ENCODE measurements around the gene TRABD.
A peak's percentile ranks its signal among the peaks of the same experiment; 100 is the strongest.
"Not testable (repeated sequence)": the region's sequence is repeated elsewhere in the genome, so short reads cannot be mapped to it uniquely, and the experiment has no call there.

Gene TRABD

GRCh38 chr22:50189849-50190181 lies 4.1 kb downstream of the TRABD start:
- DNase-seq = no peak

DNA sequence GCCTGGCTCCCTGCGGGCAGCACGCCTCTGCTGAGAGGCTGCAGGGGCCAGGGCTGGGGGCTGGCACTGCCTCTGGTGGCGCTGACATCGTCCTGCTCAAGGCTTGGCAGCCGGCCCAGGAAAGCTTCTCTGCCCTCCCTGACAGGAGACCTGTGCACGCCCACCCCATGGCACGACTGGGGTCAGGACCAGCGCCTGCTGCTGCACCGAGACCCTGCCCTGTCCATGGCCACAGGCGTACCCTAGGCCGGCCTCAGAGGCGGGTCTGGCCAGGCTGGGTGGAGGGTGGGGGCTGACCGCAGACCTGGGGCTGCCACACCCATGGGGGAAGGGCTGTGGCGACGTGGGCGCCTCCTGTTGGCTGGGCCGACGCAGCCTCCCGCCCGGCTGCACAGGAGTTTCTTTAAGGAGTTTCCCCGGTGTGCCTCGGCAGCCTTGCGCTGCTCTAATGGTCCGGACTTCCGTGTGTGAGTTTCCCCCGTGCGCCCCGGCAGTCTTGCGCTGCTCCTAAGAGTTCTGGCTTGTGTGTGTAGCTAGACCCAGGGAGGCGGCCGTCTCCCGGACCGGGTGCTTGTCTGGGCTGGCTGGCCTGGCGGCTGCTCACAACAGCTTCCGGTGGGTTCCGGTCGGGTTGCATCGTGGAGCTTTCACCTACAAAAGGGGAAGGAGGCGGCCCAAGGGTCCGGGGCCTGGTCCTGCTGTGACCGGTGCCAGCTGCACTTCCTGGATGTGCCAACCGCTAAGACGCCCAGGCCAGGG lies 4.6 kb downstream of the TRABD start:
- DNase-seq = peak; percentile 77

GRCh38 chr22:50190941-50191741 lies 5.4 kb downstream of the TRABD start:
- DNase-seq = peak; percentile 60

DNA sequence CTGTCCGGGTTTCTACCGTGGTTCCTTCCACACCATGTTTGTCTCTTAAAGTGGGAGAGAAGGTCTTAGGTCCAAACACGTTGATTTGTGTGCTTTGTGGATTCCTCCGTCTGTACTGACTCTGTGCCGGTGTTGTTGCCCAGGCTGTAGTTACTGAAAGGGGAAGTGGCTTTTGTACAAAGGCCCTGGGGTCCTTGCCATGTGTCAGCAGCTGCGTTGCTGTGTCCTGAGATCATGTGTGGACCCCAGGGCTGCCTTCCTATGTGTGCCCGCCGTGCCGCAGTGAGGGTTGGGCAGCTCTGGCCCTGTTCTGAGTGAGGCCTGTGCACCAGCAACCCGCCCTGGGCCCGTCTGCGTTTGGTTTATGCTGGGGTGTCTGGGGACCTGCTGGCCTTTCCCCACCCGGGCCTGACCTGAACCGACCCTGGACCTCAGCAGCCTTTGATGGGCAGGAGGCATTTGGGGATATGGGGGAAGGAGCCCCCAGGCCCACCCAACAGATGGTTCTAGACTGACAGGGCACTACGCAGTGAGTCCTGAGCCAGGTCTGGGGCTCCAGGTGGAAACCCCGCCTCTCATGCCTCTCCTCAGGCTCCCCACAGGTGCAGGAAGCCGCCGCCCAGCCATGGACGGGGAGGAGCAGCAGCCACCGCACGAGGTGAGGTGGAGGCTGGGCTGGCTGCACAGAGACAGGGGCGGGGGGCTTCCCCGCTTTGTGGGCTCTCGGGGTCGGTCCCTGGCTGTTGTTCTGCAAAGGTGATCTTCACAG lies 6.9 kb downstream of the TRABD start:
- DNase-seq = no peak

DNA sequence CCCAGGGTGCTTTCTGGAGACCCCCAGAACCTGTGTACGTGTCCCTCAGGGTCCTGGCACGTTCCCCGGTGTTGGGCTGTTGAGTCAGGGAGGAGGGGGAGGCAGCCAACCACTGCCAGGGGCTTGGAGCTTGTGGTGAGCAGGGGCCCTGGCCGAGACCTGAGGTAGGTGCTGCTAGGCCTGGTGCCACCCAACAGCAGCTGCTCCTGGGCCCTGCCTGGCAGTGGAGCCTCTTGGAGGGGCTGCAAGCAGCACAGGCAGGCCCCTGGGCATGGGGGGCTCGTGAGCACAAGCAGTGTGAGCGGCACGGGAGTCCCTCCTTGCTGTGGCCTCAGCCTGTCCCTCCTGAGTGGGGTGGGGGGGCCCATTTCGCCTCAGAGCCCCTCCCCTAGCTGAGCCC lies 7.9 kb downstream of the TRABD start:
- DNase-seq = no peak

DNA sequence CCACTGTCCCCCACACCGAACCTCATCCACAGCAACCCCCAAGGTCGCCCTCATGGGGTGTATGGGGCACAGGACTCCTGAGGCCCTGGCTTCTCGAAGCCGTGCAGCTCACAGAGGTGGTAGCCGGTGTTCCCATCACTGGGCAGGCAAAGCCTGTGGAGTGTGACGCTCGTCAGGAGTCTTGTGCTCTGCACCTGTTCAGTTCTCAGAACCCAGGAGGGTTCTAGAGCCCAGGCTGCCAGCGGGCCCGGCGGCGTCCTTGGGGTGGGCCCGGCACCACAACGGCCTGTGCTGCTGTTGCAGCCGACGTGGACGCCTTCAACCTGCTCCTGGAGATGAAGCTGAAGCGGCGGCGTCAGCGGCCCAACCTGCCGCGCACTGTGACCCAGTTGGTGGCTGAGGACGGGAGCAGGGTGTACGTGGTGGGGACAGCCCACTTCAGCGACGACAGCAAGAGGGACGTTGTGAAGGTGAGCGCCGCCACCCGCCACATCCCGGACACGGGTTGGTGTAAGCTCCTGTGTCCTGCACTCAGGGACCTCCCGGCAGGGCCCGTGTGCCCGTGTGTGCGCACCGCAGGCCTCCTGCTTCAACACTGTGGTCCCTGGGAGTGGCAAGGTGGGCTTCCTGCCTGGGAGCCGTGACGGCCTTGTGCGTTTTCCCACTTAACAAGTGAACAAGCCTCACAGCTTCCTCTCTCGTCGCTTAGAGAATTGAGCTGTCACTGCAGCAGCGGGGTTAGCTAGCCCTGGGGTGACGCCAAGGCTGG lies 8.5 kb downstream of the TRABD start:
- no peak for DNase-seq

GRCh38 chr22:50196256-50196655 lies 10.5 kb downstream of the TRABD start:
- no peak for DNase-seq

DNA sequence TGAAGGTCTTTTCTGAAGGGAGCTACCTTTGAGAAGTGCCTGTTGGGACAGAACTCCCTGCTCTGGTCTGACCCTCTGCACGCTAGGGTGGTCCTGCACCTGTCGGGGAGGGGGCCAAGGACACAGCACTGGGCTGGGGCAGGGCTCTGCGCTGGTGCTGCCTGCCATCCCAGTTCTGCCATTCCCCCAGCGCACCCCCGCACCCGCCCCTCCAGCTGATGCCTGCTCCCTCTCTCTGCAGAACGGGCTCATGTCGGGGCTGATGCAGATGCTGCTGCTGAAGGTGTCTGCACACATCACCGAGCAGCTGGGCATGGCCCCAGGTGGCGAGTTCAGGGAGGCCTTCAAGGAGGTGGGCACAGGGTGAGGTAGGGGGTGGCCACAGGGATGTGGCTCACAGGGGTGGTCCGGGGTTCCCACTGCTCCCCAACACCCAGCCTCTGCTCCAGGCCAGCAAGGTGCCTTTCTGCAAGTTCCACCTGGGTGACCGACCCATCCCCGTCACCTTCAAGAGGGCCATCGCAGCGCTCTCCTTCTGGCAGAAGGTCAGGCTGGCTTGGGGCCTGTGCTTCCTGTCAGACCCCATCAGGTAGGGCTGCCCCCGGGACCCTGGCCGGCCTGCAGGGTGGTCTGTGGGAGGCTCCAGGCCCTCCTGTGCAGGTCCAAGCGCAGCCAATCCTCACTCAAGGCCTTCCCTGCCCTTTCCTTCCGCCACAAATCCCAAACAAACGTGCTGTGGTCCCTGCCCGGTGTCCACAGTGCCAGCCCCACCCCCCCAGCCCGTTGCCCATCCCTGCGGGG lies 11.5 kb downstream of the TRABD start:
- DNase-seq = no peak

DNA sequence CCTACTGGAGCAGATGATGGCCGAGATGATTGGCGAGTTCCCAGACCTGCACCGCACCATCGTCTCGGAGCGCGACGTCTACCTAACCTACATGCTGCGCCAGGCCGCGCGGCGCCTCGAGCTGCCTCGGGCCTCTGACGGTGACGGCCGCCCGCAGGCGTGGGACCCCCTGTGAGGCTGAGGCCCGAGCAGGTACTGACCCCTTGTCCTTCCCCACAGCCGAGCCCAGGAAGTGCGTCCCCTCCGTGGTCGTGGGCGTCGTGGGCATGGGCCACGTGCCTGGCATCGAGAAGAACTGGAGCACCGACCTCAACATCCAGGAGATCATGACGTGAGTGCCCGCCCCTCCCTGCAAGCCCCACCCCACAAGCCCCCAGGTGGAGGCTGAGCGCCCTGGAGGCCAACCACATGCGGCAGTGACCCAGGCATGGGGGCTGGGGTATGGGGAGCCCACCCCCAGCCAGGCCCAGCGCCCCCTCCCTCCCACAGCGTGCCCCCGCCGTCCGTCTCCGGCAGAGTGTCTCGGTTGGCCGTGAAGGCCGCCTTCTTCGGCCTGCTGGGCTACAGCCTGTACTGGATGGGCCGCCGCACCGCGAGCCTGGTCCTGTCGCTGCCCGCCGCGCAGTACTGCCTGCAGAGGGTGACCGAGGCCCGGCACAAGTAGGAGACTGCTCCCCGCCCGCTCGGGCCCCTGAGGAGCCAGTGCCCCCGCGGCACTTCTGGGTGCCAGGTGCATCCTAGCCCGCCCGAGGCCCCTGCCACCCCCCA lies 12.3 kb downstream of the TRABD start:
- no peak for DNase-seq

- DNase-seq = no peak
Observed at GRCh38 chr22:50198624-50199017, 12.9 kb downstream of the TRABD start.

- DNase-seq = no peak
Observed at GRCh38 chr22:50199251-50199721, 13.6 kb downstream of the TRABD start.

- DNase-seq = no peak
Observed at GRCh38 chr22:50199829-50200460, 14.2 kb downstream of the TRABD start.

DNA sequence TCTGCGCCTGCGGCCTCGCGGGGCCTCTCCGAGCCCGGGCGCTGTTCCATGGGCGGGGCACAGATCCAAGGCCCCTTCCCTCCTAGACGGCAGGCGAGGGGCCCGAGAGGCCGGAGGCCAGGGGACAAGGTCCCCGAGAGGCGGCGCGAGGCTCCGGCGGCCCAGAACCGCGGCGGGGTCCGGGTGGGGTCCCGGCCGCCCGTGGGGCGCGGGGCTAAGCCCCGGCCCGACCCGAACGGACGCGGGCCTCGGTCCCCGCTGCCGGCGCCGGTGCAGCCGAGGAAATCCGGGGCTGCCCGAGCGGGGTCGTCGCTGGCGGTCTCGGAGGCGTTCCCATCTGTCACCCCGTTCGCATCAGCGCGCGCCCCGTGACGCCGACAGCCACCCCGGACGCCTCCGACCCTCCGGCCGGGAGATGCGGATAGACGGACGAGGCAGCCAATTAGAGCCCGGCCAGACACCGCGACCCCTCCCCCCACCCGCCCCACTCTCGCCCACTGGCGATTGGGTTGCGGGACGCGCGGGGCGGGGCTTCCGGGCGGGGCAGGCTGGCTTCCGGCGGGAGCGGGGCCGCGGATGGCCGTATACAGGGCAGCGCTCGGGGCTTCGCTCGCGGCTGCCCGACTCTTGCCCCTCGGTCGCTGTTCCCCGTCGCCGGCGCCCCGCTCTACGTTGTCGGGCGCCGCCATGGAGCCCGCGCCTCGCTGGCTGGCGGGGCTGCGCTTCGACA lies 14.9 kb downstream of the TRABD start, which contains the start of gene SELENOO:
Gene SELENOO, plus strand, starts transcription at position 551 of the 730 bp plus-strand sequence. Its CDS starts 26 bp downstream, at position 577.
- peak; percentile 92 for DNase-seq

- no peak for DNase-seq
Observed at GRCh38 chr22:50201191-50202129, 15.7 kb downstream of the TRABD start.

- no peak for DNase-seq
Observed at GRCh38 chr22:50202130-50202666, 16.5 kb downstream of the TRABD start.

DNA sequence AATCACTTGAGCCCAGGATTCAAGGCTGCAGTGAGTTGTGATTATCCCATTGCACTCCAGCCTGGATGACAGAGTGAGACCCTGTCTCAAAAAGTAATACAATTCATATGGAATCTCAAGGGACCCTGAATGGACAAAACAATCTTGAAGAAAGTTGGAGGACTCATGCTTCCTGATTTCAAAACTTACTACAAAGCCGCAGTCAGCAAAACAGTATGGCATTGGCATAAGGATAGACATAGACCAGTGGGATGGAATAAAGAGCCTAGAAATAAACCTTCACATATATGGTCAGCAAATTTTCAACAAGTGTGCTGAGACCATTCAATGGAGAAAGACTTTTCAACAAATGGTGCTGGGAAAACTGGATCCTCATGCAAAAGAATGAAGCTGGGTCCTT lies 17.6 kb downstream of the TRABD start:
- no peak for DNase-seq

DNA sequence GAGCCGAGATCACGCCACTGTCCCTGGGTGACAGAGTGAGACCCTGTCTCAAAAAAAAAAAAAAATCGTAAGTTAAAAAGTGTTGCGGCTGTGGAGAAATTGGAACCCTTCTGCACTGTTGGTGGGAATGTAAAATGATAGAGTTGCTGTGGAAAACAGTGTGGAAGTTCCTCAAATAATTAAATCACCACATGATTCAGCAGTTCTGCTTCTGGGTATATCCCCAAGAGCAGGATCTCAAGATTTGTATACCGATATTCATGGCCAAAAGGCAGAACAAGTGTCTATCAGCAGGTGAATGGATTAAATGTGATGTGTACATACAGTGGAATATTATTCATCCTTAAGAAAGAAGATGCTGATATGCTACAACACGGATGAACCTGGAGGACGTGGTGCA lies 18.9 kb downstream of the TRABD start:
- no peak for DNase-seq

- not testable (repeated sequence) for DNase-seq
Observed at GRCh38 chr22:50204998-50205397, 19.3 kb downstream of the TRABD start.

Measured in activated CD4-positive, CD25-positive, alpha-beta regulatory T cell treated with anti-CD3 and anti-CD28 coated beads, Interleukin-2, amount 50 U/mL, for 72 hours (primary cell).